HG03342 (cell line): ENCODE results near the gene CYP24A1.

Experiments used
- ATAC-seq: cut with Tn5 transposase; IDR thresholded peaks from one replicate; pipeline ENCODE4 v1.9.1; 2021; ENCODE audit warnings: mild to moderate bottlenecking, moderate library complexity; ENCODE audit not compliant: unreplicated experiment

Gene CYP24A1

DNA sequence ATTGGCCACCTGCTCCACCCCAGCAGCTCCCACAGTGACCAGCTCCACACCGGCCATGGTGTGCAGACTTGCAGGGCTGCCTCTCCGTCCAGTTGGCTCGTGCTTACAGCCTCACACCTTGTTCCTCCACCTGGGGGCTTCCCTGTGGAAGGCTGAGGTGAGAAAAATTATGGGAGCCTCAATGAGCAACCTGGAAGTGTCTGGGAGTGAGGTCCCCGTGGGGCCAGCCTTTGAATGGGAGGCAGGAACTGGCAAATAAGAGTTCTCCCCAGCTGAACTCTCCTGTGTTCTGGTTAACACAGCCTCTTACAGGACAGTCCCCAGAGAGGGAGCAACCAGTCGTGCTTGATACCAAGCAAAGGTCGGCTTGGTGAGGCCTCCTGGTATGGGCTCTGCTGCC is 30.3 kb upstream of the CYP24A1 start:
- no peak for ATAC-seq

DNA sequence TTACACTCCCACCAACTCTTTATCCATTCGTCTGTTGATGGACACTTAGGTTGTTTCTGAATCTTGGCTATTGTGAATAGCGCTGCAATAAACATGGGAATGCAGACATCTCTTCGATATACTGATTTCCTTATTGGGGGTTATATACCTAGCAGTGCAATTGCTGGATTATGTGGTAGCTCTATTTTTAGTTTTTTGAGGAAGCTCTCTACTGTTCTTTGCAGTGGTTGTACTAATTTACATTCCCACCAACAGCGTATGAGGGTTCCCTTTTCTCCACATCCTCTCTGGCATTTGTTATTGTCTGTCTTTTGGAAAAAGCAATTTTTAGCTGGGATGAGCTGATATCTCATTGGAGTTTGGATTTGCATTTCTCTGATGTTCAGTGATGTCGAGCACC is 29.5 kb upstream of the CYP24A1 start:
- ATAC-seq, result no peak

DNA sequence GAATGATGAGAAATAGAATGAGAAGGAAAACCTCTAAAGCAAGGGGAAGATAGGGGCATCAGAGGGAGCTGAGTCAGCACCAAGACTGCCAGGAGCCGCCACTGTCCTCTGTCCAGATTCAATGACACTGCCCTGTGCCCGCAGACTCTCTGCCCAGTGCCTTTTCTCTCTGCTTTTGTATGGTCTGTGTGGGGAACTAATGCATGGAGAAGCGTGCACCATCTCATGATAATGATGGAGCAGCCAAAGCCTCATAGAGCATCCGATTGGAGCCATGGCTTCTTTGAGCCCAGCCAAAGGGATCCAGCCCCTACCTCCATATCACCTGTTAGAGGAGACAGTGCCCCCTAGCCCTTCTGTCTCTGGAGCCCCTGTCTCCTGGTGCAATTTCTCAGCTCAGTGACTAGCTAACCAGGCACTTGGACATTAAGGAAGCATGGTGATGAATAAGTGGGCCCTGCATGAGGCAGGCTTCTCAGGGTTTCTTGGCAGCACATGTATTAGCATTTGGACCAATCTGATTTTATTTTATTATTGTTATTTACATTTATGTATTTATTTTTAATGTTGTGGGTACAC is 27.6 kb upstream of the CYP24A1 start:
- no peak for ATAC-seq

DNA sequence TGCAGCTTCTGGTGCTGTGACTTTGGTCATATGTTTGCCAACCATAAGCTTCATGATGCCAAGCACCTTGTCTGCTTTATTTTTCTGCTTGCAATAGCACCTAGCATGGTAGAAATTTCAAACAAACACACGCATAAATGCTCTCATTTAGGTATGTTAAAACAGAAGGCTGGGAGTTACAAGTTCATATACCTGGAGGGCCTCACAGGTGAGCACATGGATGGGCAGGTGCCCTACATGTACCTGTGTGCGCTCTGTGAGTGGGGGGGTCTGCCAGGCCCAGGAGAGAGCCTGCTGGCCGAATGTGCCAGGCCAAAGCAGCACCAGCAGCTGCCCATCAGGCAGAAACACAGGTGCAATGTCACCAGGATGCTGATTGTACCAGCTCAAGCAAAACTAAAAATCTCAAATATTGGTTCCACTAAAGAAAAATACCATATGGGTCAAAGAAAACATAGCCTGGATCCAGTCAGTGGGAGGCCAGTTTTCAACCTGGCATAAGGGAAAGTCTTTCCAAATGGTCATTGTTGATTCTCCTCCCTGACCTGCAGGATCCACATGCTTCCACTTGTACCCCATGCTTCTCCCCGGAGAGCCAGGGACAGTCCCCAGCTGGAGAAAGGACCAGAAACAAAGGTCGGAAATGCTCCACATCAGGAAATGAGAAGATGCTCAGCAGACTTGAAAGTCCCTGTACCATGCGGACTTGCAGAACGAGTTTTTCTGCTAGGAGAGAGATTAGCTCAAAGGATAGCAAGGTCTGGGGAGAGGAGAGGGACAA is 26.9 kb upstream of the CYP24A1 start:
- no peak for ATAC-seq

DNA sequence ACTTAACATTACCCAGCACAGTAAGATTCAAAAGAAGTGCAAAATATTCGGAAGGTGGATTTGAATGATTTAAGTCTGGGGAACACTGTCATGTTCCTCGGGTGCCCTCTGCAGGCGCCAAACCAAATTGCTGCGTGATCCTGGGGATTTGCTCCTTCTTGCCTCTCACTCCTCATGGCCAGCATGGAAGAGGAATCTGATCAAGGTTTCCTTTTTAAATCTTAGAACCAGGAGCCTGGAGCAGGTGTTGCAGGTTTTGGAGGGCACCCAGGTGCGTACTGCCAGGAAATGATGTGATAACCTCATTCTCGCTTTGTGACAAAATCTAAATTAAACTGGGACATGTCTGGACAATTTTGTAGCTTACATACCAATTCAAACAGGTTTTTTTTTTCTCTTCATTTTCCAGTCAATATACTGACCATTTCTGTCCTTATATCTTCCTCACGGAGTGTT is 26.0 kb upstream of the CYP24A1 start:
- ATAC-seq, result peak; percentile 63

DNA sequence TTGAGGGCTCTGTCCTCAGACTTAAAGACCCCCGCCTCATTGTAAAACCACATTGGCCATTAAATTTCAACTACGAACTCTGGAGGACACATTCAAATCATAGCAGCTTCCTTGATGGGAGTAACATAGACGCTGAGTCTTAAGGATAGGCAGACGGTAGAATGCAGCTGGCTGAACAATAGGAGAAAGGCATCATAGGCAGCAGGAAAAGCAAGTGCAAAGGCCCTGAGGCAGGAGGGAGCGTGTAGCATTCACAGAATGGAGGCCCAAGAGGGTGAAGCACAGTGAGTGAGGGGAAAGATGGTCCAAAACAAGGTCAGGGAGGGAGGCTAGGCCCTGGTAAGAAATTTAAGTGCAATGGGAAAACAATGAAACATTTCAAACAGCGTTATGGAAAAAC is 25.5 kb upstream of the CYP24A1 start:
- ATAC-seq, result no peak

DNA sequence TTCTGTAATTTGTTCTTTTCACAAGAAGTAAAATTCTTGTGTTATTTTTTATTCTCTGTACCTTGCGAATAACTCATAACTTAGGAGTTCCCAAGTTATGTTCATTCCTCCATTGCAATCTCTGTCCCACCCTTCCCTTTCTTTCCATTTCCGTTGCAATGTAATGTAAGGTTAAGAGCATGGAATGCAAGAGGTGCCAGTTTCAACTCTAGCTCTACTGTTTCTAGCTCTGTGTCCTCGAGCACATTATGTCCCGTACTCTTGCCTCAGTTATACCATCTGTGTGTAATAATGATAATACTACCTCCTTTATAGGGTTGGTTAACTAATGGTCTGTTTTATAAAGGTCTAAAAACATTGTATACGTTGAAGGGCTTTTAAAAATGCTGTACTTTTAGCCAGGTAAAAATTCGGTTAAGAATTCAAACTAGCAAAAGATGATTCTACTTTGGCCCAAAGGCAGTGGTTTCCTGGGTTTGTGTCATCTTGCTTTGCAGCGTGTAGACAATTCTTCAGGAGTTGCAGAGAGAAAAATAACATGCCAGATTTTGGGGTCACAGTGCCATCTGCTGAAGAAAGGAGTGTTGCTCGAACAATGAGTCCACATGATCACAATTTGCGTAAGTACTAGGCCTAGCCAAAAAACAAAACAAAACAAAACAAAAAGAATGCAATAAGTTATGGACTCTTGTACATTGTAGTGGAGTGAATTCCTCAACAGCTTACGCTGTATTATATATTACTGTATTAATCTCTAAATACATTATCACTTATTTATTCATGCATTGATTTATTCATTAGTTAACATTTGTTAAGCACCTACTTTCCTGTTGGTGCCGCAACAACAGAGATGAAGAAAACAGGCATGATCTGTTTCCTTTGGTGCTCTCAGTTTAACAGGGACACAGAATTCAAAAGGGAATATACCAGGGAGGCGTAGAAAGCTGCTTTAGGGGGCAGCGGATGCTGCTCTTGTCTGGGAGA is 24.1 kb upstream of the CYP24A1 start:
- no peak for ATAC-seq

DNA sequence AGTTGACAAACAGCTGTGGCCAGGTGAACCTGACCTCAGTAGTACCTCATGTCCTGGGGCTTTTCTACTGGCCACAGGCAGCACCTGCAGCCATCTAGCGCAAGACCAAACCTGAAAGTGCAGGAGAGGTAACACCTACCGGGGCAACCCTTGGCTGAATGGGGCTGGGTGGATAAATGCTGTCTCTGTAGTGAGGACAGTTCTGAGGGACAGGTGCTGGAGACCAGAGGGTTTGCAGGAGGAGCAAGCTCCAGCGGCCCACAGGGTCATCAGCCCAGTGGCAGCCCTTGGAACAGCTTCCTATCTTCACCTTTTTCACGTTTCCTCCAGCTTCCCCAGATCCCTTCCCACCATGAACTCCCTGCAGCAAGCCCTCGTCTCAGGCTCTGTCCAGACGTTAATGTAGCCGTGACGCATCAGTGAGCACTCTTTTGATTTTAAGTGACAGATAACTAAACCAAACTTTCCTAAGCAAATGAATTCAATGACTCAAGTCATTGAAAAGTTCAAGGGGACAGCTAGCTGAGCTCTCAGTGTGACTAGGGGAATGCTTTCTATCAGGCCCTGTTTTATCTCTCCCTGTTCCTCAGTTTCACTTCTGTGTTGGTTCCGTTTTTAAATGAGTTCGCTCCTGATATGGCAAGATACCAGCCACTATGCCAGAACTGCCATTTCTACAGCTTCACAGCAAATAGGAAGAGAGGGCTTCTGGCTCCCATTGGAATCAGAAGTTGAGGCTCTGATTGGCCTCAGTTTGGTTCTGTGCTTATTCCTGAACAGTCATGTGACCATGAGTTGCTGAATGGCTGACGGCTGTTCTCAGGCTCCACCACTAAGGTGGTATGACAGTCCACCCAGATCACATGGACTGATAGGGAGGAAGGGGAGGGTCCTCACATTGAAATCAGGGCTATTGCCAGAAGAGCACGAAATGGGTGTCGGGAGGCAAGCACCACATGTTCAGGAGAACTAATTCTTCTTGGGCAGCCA is 22.0 kb upstream of the CYP24A1 start:
- no peak for ATAC-seq

DNA sequence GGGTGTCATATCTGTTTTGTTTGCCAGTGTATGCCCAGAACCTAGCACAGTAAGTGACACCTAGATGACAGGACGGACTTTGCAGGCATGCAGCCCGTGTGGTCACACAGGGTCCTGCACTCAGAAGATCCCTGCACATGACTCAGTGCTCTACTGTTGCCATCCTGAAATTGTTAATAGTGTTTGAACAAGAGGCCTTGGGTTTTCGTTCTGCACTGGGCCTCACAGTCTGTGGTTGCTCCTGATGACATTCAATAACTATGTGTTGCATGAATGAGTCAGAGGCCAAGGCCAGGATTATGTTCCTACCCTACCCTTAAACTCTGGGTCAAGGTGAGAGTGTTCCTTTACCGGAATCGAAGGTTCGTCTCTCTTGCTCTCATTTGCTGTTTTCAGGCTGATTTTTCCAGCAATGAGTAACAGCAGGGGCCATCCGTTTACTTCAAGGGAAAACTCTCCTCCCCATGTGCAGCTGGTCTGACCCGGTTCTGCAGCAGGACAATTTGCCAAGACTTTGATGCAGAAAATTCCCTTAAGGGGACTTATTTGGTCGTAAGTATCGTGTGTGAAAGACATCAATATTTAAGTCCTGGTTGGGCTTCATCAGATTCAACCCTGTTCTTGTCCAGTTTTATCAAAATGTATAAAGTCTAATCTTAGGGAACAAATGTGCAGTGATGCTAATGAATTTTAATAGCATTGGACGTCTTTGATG is 21.1 kb upstream of the CYP24A1 start:
- no peak for ATAC-seq

DNA sequence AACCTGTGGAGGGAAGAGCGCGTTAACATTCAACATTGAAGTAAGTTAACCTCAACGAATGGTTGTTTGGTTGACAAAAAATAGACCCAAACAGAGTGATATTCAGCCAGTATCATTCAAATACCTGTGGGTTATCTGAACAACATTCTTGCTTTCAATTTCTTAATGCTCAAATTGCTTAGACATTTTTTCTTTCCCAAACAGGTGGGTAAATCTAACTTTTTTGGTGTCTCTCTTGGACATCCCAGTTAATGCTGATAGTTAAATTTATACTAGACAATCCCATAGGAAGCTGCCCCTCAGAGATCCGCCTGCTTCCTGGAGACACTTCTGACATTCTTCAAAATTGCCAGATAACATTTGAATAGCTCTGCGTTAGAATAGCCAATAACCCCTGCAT is 20.0 kb upstream of the CYP24A1 start:
- ATAC-seq, result no peak

DNA sequence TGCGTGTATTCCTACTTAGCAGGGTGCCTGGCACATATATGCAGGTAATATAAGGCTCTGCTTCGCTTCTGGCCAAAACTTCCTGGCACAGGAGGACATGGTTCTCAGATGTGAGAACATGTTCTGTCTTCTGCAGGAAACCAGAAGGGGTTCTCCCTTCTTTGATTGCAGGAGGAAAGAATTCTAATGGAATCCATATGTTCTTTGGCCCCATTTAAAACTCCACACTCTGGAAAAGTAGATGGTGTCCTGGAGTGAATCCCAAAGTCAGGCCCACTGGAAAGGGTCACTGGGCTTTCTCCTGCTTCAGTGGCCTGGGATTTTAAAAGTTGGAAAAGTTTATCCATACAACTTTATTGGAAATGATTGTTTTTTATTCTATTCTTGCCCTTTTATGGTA is 16.4 kb upstream of the CYP24A1 start:
- no peak for ATAC-seq

DNA sequence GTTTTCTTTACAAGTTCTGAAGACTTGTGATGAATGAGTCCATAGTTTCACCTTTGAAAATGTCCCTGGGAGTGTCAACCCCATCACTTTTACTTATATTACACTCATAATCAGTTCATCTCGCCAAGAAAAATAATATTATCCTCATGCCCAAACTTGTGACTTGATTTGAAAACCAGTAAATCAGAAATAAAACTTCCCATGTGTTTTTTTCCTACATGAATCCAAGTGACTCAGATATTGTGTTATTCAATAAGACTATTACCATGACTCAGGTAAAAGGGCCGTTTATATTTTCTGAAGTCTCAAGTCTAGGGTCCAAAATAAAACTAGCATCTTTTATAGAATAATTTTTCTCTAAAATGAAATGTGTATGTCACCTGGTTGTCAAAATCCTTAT is 15.8 kb upstream of the CYP24A1 start:
- ATAC-seq, result no peak

DNA sequence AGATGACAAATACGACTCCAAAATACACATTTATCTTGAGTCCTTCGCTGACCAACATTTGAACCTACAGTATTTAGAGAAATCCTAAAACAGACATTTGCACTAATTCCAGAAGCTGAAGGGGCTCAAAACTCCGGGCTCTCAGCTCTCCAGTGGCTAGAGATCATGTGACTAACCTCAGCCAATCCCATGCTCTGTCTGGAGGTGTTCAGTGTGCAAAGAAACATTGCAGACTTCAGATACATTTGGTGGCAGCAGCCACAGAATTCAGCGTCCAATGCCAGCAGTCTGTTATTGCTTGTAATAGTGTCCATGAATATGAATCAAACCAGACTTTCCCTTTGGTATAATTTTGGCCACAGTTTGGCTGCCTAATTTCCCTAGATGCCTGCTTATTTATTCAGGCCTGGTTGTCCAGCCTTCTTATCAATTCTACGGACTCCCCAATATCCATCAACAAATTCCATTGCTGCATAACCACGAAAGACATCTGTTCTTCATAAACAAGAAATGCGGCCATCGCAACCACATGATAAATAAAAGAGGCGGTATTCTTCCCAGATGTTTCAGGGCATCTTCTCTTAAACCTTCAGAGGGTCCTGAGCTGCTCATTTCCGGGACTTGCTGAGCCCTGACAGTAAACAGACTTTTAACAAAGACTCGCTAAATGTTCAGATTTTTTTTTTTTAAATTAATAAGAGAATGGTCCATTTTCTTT is 14.5 kb upstream of the CYP24A1 start:
- no peak for ATAC-seq

DNA sequence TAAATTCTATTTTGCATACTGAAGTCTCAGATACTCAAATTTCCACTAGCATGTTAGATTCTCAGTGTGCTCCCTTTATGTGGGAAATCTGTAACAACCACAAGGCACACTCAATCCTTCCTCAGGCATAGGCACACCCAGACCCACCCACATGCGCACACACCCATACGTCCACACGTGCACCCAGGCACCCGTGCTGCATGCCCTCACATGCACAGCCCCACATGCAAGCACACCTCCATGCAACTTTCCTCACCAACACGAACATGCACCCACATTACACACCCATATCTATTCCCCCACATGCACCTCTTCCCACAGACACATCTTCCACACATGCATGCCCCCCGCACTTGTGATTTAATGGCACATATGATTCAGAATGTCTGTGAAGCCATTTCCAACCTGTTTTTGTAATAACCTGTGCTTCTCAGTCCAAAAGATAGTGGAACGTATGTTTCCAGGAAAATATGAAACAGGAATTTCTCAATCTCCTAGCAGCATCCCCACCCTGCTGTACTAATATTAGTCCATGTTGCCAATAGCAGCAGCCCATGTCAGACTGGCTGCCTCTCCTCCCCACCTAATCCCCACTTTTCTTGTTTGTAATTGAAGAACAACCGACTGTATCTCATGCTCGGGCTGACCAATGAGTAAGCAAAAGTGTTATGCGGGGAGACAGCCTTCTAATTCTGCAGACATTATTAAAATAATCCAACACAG is 11.3 kb upstream of the CYP24A1 start:
- ATAC-seq, result no peak

DNA sequence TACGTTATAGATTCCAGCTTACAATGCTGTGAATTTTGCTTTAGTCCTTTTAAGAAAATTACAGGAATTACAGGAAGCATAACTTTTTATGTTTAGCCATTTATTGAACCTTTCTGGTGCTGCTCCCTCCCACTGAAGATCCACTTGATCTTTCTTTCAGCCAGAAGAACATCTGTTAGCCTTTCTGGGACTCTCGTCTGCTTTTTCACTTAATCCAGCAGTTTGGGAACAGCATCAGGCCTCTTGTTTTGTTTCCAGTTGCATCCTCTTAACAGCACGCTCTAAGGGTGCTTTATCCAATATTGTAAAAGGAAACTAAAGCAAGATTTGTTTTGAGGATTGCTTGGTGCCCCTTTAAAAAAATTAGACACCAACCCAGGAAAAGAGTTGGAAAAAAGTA is 10.3 kb upstream of the CYP24A1 start:
- ATAC-seq, result no peak

DNA sequence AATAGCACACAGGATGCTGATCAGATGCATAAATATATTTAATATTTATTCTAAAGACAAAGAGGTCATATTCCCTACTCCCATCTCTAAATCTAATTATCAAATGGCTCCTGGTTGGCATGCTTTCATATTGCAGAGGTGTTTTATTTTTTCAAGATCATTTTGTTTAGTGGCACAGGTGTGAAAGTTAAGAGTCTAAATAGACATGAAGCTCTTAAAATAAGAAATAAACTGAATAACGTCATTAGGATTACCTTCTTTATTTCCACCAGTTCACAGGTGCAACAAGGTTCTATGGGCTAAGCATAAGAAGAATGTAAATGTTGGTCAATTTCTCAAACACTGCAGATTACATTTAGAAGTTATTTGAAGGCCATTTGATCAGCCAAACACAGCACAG is 7.1 kb upstream of the CYP24A1 start:
- no peak for ATAC-seq

DNA sequence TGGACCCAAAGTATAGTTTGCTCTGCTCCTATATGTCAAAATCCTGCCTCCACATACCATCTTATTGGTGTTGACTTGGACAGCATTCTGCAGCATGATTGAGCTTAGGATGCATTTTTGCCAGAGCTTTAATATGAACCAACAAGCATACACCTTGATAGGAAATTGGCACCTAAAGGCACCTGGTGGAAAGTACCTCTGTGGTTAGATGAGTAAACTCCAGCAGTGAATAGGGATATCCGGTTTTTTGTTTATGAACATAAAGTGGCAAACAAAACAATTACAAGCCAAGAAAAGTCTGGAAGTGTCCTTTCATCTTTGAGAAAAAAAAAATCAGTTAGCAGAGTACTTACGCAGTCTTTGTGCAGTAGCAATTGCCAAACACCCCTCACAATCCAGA is 6.2 kb upstream of the CYP24A1 start:
- no peak for ATAC-seq

DNA sequence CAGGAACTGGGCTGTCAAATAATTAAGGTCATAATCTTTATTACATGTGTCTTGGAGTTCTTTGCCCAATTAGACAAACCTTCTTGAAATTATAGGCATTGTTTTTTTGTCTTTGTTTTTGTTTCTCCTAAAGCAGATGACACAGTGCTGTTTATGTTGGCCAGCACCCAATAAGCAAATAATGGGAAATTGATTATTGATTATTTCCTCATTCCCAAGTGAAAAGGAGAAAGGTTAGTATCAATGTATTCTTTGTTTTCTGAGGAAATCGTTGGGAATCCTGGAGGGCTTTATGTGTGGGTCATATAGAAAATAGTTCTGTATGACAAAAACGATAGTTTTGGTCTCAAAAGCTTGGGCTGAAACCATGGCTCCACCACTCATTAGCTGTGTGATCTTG is 4.5 kb upstream of the CYP24A1 start:
- ATAC-seq, result no peak
